Loucy (cell line): ENCODE results near the gene TLL1.

Experiments
- EZH2phosphoT487 ChIP-seq: fragments of 200-600 bp; IDR thresholded peaks from 2 replicates; pipeline ENCODE4 v1.6.1; 2018; ENCODE audit warnings: antibody characterized with exemption, mild to moderate bottlenecking, moderate library complexity, borderline replicate concordance
- TF ChIP-seq, protein P1 (sequence below): fragments of 200-600 bp; sonication (generic); conservative IDR thresholded peaks from 2 replicates; pipeline ENCODE4 v1.5.1; 2014; ENCODE audit warnings: mild to moderate bottlenecking, antibody characterized with exemption, low read length

DNA sequence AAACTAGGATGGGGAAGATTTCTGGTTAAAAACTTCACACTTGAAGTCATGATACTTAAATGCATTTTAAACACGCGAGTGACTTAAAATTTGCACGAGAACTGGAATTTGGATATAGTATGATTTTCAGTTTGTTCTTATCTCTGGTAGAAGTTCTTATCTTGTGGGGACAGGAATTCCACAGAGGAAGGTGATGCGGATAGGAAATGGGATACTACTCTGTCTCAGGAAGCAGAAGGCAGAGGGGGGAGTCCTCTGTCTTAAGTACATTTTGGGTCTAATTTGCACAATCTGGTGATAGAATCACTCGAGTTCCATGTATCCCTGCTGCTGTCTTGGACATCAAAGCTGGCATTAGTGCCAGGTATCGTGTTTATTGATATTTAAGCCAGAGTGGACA is 53.3 kb downstream of the TLL1 start:
- TF ChIP-seq, protein P1, sequence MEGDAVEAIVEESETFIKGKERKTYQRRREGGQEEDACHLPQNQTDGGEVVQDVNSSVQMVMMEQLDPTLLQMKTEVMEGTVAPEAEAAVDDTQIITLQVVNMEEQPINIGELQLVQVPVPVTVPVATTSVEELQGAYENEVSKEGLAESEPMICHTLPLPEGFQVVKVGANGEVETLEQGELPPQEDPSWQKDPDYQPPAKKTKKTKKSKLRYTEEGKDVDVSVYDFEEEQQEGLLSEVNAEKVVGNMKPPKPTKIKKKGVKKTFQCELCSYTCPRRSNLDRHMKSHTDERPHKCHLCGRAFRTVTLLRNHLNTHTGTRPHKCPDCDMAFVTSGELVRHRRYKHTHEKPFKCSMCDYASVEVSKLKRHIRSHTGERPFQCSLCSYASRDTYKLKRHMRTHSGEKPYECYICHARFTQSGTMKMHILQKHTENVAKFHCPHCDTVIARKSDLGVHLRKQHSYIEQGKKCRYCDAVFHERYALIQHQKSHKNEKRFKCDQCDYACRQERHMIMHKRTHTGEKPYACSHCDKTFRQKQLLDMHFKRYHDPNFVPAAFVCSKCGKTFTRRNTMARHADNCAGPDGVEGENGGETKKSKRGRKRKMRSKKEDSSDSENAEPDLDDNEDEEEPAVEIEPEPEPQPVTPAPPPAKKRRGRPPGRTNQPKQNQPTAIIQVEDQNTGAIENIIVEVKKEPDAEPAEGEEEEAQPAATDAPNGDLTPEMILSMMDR, result no peak
- TF ChIP-seq EZH2phosphoT487, result no peak
